ENCODE results near the gene C1orf52. TPM values are rescaled to one million over a fixed set of nuclear protein-coding genes. Genes with fewer than 3 reads are reported as not detected.
"Not testable (repeated sequence)": the region's sequence is repeated elsewhere in the genome, so short reads cannot be mapped to it uniquely, and the experiment has no call there.

Gene C1orf52
- total RNA-seq, 1 donor from 2014 or later, result 15.4 TPM

DNA sequence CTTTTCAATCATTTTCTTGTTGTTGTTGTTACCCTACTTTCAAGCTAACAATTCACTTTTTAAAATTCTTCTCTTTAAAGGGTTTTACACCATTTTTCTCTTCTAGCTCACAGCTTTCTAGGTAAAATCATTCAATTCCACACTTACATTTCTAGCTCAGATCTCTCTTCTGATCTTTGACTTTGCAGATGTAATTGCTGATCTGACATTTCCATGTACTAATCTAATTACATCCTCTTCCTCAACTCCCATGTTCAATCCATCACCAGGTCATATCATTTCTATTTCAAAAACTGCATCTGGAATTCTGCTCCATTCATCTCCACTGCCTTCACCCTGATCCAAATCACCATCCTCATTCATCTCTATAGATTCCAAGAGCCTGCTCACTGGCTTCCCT is 13.9 kb upstream of the C1orf52 start:
- no peak for DNase-seq (ENCODE audit: low read depth)
- peak overlapping the region; percentile 85 for H3K4me3 ChIP-seq (ENCODE audit: low read depth, low read length)

DNA sequence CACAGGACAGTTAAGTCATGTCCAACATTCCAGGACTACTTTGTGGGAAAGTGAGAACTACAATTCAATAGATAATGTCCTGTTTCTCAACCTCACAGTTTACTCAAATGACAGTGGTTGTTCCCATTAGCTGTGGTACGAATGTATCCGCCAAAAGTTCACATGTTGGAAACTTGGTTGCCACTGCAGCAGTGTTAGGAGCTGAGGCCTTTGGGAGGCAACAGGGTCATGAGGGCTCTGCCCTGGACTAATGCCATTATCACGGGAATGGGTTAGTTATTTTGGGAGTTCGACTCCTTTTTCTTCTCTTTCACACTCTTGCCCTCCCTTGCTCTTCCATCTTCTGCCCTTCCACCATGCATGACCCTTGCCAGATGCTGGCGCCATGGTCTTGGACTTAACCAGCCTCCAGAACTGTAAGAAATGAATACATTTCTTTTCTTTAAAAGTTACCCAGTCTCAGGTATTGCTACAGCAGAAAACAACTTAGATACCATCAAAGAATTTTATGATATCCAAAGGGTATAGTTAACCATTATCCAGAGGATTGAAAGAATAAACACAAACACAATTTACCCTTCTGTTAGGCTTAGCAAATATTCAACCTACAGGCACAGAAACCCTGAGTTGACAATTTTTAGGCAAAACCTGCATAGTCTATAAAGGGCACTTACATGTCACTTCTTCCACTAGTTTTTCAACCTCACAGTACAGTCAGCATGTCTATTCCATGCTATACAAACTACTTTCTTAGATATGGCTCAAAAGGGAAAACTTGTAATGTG is 9.5 kb upstream of the C1orf52 start:
- TF ChIP-seq, protein P1, sequence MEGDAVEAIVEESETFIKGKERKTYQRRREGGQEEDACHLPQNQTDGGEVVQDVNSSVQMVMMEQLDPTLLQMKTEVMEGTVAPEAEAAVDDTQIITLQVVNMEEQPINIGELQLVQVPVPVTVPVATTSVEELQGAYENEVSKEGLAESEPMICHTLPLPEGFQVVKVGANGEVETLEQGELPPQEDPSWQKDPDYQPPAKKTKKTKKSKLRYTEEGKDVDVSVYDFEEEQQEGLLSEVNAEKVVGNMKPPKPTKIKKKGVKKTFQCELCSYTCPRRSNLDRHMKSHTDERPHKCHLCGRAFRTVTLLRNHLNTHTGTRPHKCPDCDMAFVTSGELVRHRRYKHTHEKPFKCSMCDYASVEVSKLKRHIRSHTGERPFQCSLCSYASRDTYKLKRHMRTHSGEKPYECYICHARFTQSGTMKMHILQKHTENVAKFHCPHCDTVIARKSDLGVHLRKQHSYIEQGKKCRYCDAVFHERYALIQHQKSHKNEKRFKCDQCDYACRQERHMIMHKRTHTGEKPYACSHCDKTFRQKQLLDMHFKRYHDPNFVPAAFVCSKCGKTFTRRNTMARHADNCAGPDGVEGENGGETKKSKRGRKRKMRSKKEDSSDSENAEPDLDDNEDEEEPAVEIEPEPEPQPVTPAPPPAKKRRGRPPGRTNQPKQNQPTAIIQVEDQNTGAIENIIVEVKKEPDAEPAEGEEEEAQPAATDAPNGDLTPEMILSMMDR (conservative IDR thresholded peaks at IDR 0.05; ENCODE audit: low read depth, low read length), result no peak
- no peak overlapping the region for H3K4me3 ChIP-seq (ENCODE audit: low read depth, low read length)
- DNase-seq (ENCODE audit: low read depth), result no peak

More for the DNA sequence above, 13.9 kb upstream of the C1orf52 start:
- TF ChIP-seq, protein P1 (conservative IDR thresholded peaks at IDR 0.05; ENCODE audit: low read depth, low read length), result no peak

DNA sequence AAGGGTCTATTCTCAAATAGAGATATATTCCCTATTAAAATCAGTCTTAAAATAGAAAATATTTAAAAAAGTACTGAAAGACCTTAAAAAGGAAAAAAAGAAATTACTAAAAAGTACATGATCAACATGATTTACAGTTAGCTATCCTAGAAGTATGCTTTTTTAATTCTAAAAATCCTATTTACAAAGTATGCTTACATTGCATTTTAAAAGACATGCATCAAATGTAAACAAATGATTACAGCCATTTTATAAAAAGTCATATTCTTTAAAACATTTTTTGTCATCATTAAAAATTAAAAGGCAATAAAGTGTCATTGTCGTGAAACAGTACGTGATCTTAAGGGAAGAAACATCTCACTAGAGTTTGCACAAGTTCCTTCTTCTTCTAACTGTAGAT is 7.9 kb upstream of the C1orf52 start:
- no peak overlapping the region for H3K4me3 ChIP-seq (ENCODE audit: low read depth, low read length)
- TF ChIP-seq, protein P1 (conservative IDR thresholded peaks at IDR 0.05; ENCODE audit: low read depth, low read length), result no peak
- no peak for DNase-seq (ENCODE audit: low read depth)

DNA sequence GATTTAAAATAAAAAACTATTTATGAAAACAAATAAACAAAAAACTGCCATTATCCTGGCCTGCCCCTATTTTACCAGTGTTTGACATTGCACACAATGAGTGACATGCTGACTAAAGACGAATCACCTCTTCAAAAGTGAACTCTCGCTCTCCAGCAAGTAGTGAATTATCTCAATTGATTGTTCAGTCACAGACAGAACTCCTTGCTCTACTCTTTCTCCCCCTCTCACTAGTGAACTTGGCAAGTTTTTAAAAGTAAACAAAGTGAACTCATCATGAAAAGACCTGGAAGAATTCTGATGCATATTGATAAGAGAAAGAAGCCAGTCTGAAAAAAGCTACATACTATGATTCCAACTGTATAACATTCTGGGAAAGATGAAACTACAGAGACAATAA is 4.7 kb upstream of the C1orf52 start:
- H3K4me3 ChIP-seq (ENCODE audit: low read depth, low read length), result no peak overlapping the region
- TF ChIP-seq, protein P1 (conservative IDR thresholded peaks at IDR 0.05; ENCODE audit: low read depth, low read length), result no peak
- no peak for DNase-seq (ENCODE audit: low read depth)

DNA sequence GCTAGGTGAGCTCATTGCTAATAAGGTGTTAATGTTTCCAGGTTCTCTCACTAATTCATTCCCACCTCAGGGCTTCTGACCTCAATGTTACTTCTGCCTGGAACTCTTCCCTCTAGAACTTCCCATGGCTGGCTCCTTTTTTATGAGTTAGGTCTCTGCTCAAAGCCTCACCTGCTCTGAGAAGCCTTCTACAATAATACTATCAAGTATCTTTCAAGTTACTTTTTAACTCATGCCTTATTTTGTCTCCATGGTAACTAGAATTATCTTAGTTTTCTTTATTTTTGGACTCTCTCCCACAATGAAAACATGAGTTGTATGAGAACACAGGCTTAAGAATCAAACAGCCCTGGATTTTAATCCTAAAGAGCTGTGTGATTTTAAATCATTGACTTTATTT is 3.5 kb upstream of the C1orf52 start:
- TF ChIP-seq, protein P1 (conservative IDR thresholded peaks at IDR 0.05; ENCODE audit: low read depth, low read length), result no peak
- H3K4me3 ChIP-seq (ENCODE audit: low read depth, low read length), result no peak overlapping the region
- DNase-seq (ENCODE audit: low read depth), result no peak

DNA sequence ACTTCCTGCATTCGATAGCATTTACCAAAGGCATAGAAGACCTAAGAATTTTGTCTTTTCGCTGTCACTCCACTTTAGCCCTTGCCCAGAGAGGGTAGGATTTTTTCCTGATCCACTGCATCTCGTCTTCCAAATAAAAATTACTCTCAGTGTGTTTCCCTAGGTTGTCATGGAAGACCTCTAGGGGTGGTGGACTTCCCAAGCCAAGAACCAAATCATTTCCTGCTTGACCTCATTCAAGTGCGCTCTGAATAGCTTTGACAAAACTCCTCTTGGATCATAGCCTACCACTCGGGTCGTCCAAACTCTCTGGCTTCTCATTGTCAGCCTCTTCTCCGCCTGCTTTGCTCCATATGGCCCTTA is 431 bp upstream of the C1orf52 start:
- TF ChIP-seq, protein P1 (conservative IDR thresholded peaks at IDR 0.05; ENCODE audit: low read depth, low read length), result no peak
- H3K4me3 ChIP-seq (ENCODE audit: low read depth, low read length), result peak overlapping the region; percentile 62
- no peak for DNase-seq (ENCODE audit: low read depth)

DNA sequence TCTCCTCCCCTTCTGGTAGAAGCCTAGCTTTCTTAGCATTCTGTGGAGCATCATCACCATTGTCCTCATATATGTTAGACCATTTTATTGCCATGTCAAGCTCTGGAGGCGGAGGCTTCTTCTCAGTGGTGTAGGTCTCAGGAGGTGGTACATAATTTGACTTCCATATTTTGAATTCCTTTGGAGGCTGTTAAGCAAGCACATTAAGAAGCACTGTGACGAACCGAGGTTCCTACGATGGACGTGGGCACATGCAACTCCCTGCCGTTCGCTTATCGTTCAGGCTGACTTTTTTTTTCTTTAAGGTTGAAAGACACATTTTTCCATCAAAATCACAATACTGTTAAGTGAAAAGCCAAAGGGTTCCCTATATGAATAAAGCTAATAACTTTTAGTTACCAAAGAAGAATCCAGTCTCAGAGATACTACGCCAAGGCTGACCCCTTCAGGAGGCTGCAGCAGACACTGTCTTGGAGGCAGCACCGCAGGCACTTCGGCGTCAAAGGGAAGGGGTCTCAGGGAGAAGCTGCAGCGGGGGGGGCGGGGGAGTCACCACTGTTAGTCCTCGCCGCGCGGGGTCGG is 835 bp downstream of the C1orf52 start:
- H3K4me3 ChIP-seq (ENCODE audit: low read depth, low read length), result peak overlapping the region; percentile 62
- no peak for DNase-seq (ENCODE audit: low read depth)

DNA sequence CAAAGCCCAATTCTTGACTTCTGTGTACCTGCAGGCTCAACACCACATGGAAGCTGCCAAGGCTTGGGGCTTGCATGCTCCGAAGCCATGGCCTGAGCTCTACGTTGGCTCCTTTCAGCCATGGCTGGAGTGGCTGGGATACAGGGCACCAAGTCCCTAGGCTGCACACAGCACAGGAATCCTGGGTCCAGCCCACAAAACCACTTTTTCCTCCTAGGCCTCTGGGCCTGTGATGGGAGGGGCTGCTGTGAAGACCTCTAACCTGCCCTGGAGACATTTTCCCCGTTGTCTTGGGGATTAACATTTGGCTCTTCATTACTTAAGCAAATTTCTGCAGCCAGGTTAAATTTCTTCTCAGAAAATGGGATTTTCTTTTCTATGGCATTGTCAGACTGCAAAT is 10.4 kb downstream of the C1orf52 start:
- H3K4me3 ChIP-seq (ENCODE audit: low read depth, low read length); DNase-seq (ENCODE audit: low read depth): not testable (repeated sequence)

More for the DNA sequence above, 835 bp downstream of the C1orf52 start:
- TF ChIP-seq, protein P1 (conservative IDR thresholded peaks at IDR 0.05; ENCODE audit: low read depth, low read length), result peak; percentile 5

Data from epithelial cell of proximal tubule (primary cell).